Measurements from ENCODE around the gene MAF.

MAF gene

DNA sequence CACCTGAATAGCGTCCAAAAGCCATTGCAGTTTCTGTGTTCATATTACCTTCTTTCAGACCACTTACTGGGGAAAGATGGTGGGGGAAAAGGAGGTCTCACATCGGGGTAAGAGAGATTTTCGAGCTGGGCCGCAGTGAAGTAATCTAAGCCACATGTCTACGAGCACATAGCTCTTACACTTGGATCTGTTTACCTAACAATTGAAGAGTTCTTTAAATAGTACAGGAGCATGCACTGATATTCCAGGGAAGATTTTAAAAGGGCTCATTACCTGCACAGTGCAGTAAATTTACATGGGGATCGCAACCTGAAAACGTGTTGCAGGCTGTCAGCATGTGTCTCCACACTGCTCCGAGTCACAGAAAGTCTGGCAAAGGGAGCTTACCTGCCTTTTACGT is 12.6 kb downstream of the MAF start:
- DNase-seq (ENCODE audit: low spot score), result no peak

DNA sequence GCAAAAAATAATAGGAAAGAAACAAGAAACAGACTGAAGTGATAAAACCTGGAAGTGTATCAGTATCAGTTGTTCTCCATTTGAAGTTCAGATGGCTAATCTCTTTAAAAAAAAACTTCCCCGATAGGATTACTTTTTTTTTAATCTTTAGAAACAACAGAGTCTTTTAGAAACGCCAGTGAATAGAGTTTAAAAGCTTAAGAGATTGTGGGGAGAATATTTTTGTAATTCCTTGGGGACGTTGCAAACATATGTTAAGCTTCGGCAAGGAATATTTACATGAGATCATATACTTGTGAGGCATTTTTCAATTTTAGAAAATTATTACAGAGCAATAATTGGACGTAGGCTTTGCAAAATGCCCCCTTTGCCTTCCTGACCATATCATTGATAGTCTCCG is 13.2 kb downstream of the MAF start:
- DNase-seq (ENCODE audit: low spot score), result no peak

DNA sequence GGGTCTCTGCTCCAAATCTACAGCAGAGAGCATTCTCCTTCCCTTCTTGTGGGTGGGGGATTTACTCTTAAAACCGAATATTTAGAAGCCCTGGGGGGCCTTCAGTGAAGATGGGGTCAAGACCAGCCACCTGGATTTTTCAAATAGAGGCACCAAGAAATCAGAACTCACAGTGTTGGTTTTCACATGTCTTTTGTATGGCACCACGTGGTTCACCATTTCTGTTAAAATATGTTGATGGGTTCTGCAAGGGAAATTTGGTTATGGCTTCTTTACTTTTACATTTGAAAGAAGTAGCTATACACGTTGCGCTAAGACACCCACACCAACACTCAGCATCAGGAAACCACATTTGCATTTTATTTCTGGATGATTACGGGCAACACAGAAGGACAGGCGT is 17.7 kb downstream of the MAF start:
- DNase-seq (ENCODE audit: low spot score), result no peak

DNA sequence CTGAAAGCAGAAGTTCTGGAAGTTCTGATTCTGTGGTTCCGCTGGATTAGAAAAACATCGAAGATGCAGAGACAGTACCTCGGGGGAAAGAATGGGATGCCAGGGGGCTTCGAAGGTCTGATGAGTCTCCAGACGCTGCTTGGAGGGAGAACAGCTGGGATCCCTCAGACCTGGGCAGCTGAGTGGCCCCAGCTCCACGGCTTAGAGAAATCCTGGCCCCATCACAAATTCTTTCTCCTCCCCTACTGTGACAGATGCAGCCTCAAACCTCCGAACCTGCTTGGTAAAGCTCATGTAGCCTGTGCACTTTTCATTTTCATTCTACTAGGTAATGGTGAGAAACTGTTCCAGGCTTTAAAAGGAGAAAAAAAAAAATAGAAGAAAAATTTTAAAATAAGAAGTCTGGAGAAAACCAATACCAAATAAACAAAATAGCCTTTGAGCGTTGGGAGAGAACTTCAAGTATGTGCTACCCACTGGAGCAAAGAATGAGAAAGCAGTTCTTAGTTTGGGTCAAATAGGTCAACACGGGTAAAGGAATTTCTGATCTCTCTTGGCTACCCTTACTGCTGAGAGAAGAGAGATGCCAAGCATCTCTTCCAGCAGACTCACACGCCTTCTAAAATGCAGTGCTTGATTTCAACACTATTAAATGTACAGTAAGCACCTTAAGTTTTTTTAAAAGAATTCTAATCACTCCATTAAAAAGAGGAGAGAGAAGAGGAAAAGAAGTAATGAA is 19.9 kb downstream of the MAF start:
- DNase-seq (ENCODE audit: low spot score), result no peak

DNA sequence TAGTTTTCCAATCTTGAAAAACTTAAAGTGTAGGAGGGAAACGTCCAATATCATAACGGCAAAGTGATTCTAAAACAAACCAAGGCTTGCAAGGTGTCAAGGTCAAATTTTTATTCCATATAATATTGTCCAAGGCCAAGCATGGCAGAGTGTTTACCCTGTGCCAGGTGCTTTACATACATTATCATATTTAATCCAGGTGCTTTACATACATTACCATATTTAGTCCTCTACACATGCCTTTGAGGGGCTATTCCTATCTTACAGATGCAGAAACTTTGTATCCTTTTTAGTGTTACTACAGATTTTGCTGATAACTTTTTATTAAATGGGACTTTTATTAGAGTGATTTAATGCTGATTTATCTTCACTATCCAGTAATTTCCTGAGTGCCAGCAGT is 23.9 kb downstream of the MAF start:
- no peak for DNase-seq (ENCODE audit: low spot score)

DNA sequence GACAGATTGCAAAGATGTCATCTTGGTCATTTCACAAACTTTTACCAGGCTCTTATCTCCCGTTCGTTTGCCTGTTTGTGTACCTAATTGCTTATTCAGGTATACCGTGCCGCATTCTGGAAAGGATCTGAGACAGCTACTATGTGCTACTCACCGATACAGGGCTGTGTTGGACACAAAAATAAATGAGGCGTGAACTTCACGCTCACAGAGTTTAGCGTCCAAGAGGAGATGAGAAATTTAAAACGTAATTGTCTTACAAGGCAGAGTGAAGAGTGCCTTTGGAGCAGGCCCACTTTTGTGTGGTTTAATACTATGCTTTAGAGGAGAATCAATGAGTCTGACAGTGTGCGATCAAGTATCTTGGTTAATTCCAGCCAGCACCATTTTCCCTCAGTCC is 26.7 kb downstream of the MAF start:
- no peak for DNase-seq (ENCODE audit: low spot score)

DNA sequence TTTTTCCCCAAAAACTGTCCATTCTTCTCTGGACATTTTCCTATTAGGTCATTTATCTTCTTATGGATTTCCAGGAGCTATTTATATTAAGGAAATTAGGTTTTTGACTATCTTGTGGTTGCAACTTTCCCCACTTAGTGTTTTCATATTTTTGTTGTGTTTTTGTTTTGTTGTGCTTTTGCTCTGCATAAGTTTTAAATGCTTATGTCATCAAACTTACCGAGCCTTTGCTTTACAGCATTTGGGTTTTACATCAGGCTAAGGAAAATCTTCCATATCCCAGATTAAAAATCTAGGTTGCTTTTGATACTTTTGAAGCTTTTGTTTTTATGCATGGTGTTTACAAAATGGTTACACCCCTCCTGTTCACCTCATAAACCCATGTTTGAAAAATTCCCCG is 27.5 kb downstream of the MAF start:
- no peak for DNase-seq (ENCODE audit: low spot score)

DNA sequence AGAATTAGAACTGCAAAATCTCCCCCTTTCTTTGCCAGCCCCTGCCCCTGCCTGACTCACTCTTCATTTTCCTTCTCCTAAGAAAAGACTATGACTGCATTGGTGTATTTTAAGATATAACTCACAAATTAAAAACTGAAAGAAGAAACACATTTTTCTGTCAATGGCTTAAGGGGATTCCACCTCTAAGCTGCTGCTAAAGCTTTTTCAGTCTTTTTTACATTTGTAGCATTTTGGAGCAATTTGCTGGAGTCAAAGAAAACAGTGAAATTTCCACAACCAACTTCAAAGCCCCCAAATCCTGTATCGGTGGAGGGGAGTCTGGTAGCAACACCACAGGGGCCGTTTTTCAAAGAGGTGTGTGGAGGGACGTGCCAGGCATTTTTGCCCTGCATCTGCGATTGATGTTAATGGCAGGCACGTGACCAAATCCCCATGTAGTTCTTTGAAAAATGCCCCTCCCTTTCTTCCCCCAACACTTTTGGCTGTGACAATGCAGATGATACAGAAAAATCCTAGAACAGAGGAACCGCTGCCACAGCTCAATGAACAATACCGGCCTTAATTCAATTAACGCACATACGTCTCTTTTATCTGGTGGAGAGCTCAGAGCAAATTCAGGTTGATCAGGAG is 28.5 kb downstream of the MAF start:
- no peak for DNase-seq (ENCODE audit: low spot score)

DNA sequence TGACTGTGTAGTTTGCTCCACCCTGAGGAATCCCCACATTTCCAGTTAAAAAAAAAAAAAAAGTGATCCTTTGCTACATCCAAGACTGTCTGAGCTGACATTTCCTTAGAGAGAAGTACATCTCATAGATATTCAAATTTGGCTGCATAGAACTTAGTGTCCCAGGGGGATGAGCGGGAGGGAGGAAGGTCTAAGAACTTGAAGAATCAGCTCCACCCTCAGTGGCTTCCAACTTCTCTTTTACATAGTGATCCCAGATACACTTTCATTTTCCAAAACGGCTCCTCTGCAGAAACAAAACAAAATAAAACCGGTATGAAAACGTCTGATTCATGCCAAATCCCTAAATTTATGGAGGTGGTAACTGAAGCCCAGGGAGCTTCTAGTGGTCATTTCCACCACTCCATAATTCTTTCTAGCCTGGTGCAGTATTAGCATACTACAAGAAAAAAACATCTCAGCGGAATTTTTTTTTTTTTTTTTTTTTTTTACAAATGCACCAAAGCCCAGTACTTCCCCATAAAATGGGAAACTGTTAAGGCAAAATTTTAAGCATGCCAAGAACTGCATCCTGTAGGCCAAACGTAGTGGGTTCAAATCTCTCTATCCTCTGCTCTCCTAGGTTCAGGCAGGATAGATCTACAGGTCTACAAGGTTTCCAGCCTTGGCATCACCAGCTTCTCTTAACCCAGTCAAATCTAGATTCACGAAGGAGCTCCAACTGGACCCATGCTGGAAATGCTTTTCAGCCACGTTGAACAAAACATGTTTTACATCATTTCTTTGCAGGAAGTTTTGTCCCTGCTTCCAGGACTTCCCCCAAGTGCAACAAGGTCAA is 29.3 kb downstream of the MAF start:
- no peak for DNase-seq (ENCODE audit: low spot score)

DNA sequence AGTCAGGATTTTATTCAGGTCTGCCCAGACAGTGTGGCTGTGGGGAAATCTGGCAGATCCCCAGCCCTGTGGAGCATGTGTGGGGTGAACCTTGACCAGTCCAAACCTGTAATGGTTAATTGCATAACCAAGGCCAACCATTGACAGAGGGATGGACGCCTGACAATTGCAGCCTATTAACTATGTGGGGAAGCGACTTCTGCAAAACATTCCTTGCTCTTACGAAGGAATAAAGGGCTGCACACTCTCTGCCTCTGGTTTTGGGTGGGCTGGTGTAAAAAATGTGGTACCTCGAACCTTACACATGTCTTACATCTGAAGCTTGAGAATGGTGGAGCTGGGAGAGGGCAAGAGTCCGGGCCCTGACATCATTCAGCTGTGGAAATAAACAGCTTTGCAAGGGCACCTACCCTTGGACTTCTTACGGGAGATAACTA is 35.8 kb downstream of the MAF start:
- DNase-seq (ENCODE audit: low spot score), result no peak

DNA sequence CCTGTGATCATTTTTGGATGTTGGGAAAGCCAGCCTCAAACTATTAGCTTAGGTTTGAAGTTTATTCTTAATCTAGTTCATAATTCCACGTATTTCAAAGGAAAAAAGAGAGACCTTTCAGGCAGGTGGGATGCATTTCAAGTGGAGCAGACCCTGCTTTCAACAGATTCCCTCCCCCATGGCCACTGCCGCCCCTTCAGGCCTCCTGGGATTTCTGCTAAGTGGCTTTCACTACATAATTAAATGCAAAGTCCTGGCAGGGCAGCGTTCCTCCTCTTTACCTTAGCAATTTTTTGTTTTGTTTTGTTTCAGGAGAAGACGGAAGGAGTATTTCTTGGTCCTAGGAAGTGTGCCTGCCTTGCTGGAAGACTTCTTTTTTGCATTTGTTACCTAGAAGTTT is 36.6 kb downstream of the MAF start:
- no peak for DNase-seq (ENCODE audit: low spot score)

DNA sequence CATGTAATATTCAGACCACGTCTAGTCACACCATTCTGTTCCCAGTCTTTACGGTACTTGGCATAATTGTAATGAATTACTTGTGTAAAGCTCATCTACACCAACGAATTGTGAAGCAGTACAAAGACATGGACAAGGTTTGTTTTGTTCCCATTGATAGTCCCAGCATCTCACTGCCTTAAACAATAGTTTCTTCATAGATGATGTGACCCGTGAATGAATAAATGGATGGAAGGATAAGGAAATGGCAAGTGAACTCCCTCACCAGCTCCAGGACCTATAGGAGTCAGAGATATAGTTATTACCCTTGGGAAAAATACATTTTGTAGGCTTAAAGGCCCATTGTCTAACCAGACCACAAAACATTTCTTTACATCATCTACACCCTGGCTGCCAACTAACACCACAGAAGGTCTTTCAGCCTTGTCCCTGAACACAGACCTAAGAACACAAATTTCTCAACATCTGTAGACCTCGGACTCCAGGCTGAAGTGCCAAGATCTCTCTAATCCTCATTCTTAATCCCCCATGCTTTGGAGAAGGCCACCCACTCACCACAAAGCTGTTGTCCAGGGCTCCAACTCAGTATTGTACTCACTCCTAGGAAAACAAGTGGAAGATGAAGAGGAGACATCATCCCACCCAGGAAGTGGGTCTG is 38.2 kb downstream of the MAF start:
- DNase-seq (ENCODE audit: low spot score), result peak; percentile 16

DNA sequence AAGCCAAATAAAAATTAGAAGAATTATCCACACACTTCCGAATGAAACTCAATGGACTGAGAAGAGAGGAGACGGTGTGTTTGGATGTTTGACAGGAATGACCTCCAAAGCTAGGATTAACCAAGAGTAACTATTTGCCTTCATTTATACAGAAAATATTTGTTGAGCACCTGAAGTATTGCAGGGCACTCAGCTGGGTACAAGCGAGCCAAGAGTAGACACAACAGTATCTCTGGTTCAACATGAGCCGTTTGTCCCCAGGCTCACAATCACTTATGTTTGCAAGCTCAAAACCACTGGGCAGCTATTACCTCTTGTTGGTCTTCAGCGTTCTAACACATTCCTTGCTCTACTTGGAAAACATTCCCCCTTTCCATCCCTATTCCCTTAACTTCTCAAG is 38.8 kb downstream of the MAF start:
- DNase-seq (ENCODE audit: low spot score), result no peak

DNA sequence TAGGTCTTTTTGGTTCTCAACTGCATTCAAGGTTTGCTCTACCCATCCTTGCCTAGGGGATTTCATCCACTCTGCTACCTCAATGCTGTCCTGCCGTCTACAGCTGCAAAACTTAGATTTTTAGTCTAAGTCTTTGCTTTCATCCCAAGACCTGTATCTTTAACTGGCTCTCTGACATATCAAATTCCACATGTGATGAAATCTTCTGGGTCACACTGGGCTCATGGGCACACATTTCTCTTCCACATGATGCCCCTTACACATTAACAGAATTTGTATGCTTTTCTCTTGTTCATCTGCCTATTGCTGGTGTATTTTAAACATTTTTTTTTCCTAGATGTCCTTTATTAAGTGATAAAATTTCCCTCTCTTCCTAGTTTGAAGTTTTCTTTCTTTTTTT is 39.6 kb downstream of the MAF start:
- DNase-seq (ENCODE audit: low spot score), result no peak

DNA sequence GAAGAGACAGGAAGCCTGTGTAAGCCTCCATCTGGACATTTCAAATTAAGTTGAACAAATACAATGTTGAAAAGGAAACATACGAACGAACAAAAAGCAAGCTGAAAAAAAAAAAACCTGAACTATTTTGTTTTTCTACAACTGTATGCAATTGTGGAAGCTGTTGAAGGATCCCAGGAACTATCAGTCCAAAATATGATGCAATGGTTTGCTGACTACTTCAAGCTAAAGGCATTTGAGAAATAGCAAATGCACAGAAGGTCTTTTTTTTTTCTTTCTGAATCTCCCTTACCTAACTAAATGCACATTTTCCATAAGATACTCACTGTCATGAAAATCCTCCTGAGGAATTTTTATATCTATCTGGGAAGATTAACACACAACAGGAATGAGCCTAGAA is 40.2 kb downstream of the MAF start:
- no peak for DNase-seq (ENCODE audit: low spot score)

DNA sequence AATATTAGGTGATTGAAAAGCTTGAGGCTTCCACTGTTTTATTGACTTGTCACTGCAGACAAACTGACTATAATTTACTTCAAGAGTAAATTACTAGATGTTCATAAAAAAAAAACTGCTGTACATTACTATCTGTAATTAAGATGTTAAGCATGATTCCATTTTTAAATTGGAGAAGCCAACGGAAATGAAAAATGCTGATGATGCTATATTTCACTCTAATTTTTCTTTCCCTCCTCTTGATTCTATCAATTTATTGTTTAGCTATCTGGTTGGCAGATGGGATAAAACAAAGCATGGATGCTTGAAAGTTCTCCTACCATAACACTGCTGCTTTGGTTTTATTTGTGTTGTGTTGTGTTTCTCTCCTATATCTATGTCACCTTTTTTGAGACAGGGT is 41.0 kb downstream of the MAF start:
- DNase-seq (ENCODE audit: low spot score), result no peak

DNA sequence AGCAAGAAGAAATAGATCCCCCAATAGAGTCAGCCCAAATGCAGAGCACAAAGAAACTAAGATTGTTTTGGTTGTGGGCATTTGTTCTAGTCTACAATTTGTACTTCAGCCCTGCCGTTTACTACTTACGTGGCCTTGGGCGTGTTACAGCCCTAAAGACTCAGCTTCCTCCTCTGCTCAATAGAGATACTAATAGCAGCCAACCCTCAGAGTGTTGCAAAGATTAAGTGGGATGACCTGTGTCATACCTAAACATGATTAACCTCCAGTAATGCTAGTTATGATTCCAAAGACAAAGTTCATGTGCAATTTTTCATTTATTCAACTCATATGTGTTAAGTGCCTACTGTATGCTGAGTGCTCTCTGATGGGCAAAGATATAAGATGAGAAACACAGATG is 43.1 kb downstream of the MAF start:
- no peak for DNase-seq (ENCODE audit: low spot score)

DNA sequence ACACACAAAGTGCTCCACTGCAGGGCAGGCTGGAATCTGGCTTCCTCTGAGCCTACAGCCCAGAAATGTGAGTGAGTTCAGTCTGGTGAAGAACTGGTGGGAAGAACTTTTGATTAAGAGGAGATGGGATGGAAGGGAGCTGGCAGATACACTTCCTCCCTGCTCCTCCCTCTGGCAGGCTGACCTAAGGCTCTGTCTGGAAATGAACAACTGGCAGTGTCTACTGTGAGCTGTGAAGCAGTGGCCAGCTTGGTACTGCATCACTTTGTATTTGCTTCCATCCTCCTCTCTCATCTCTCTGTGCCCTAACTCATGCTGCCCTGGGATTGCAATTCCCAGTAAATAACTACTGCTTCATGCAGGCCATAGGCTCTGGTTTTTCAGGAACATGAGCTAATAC is 45.6 kb downstream of the MAF start:
- no peak for DNase-seq (ENCODE audit: low spot score)

DNA sequence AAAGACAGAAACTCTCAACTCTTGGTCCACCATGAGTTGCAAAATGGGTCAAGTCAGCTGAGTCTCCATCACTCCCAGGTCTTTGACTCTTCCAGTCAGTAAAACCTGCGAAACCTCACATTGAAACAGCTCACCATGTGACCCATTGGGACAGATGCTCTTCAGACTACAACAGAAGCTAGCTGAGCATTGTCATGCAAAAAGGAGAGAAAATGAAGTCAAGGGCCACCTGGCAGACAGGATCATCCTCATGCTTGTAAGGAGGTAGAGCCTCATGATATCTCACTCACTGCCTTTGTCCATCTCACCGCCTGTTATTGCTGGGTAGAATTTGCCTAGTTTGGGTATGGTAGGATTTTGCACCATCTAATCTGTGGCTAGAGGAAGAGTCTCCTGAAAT is 50.2 kb downstream of the MAF start:
- no peak for DNase-seq (ENCODE audit: low spot score)

DNA sequence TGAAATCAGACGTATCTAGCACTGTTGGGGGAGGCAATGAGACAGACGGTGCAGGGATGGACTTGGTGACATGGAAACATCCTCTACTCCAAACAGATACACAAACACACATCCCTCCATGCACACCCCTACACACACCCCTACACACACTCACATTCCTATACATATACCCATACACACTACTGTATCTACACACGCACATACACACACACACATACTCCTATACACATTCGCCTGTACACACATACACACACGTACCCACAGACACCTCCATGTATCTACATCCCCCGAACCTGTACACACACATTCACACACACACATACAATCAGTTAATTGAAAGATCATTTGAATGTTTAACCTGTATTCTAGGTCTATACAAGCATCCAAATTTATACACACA is 53.5 kb downstream of the MAF start:
- DNase-seq (ENCODE audit: low spot score), result no peak
